GM12864 (cell line): Measurements from ENCODE around the gene COA1.

Experiments used
- DNase-seq: peaks from one replicate; pipeline ENCODE4 v3.0.0-alpha.2; 2011; ENCODE audit warnings: low read depth
- H3K4me3 ChIP-seq: 2 replicates; pipeline ENCODE4 v1.5.1; 2011; ENCODE audit warnings: mild to moderate bottlenecking, low read depth, low read length, control low read depth
- CTCF ChIP-seq: IDR thresholded peaks from 2 replicates; pipeline ENCODE4 v1.5.1; 2011; ENCODE audit warnings: low read depth, mild to moderate bottlenecking, moderate library complexity, low read length, control low read depth, inconsistent platforms; ENCODE audit errors: missing control alignments

COA1 gene

GRCh38 chr7:43650457-43651052 lies 78.8 kb downstream of the COA1 start:
- DNase-seq = no peak
- H3K4me3 ChIP-seq = peak overlapping the region; percentile 40
- no peak for TF ChIP-seq CTCF

GRCh38 chr7:43649755-43650274 lies 79.5 kb downstream of the COA1 start:
- peak; percentile 94 for DNase-seq
- no peak for TF ChIP-seq CTCF
- peak overlapping the region; percentile 40 for H3K4me3 ChIP-seq

GRCh38 chr7:43648473-43649406 lies 80.6 kb downstream of the COA1 start:
- DNase-seq = peak; percentile 96
- peak overlapping the region; percentile 30; the same call in 1 of the 2 replicates for H3K4me3 ChIP-seq
- no peak for TF ChIP-seq CTCF

GRCh38 chr7:43647673-43648472 lies 81.5 kb downstream of the COA1 start:
- no peak for DNase-seq
- no peak for TF ChIP-seq CTCF
- peak overlapping the region; percentile 30; the same call in 1 of the 2 replicates for H3K4me3 ChIP-seq

- no peak overlapping the region for H3K4me3 ChIP-seq
- no peak for DNase-seq
- TF ChIP-seq CTCF = no peak
These were observed 82.0 kb downstream of the COA1 start for GRCh38 chr7:43647339-43647672.

- H3K4me3 ChIP-seq = no peak overlapping the region
- DNase-seq = no peak
- TF ChIP-seq CTCF = no peak
These were observed 82.6 kb downstream of the COA1 start for GRCh38 chr7:43646603-43647338.
